Hepatocyte (in vitro differentiated cells): Measurements from ENCODE around the gene COX7A2. TPM values are rescaled to one million over a fixed set of nuclear protein-coding genes. Genes with fewer than 3 reads are reported as not detected.

Experiments
- DNase-seq: peaks from one replicate; pipeline ENCODE4 v3.0.0-alpha.2; 2016; ENCODE audit warnings: low spot score
- H2AFZ ChIP-seq: fragments of 200-600 bp; sonication (generic); 2 replicates; pipeline ENCODE4 v1.6.0; 2016; ENCODE audit warnings: antibody characterized with exemption, mild to moderate bottlenecking
- H3K27ac ChIP-seq: fragments of 200-600 bp; sonication (generic); 2 replicates; pipeline ENCODE4 v1.5.1; 2016; ENCODE audit warnings: mild to moderate bottlenecking
- H3K27me3 ChIP-seq: fragments of 200-600 bp; sonication (generic); 2 replicates; pipeline ENCODE4 v1.6.1; 2016
- H3K36me3 ChIP-seq: fragments of 200-600 bp; sonication (generic); replicated peaks from 2 replicates; pipeline ENCODE4 v1.5.1; 2016; ENCODE audit warnings: low read depth; ENCODE audit not compliant: insufficient read depth
- H3K4me1 ChIP-seq: fragments of 200-600 bp; sonication (generic); 2 replicates; pipeline ENCODE4 v1.5.1; 2016; ENCODE audit warnings: mild to moderate bottlenecking, moderate library complexity; ENCODE audit not compliant: insufficient read depth
- H3K4me2 ChIP-seq: fragments of 200-600 bp; sonication (generic); 2 replicates; pipeline ENCODE4 v1.6.0; 2016
- H3K4me3 ChIP-seq: fragments of 200-600 bp; sonication (generic); 2 replicates; pipeline ENCODE4 v1.5.1; 2016; ENCODE audit warnings: mild to moderate bottlenecking
- H3K79me2 ChIP-seq: fragments of 200-600 bp; sonication (generic); 2 replicates; pipeline ENCODE4 v1.6.0; 2017; ENCODE audit warnings: mild to moderate bottlenecking
- H3K9me2 ChIP-seq: fragments of 200-600 bp; sonication (generic); replicated peaks from 2 replicates; pipeline ENCODE4 v1.6.0; 2017; ENCODE audit warnings: mild to moderate bottlenecking; ENCODE audit not compliant: insufficient read depth
- H3K9me3 ChIP-seq: fragments of 200-600 bp; sonication (generic); 2 replicates; pipeline ENCODE4 v1.5.1; 2016; ENCODE audit warnings: low read depth, mild to moderate bottlenecking
- H4K20me1 ChIP-seq: fragments of 200-600 bp; sonication (generic); 2 replicates; pipeline ENCODE4 v1.6.0; 2016; ENCODE audit warnings: mild to moderate bottlenecking; ENCODE audit not compliant: insufficient read depth, poor library complexity, severe bottlenecking
- EZH2 ChIP-seq: fragments of 200-600 bp; sonication (generic); IDR thresholded peaks from 2 replicates; pipeline ENCODE4 v1.6.1; 2016; ENCODE audit warnings: antibody characterized with exemption, mild to moderate bottlenecking, borderline replicate concordance
- EZH2phosphoT487 ChIP-seq: fragments of 200-600 bp; sonication (generic); IDR thresholded peaks from one replicate; pipeline ENCODE4 v1.6.1; 2018; ENCODE audit warnings: antibody characterized with exemption, mild to moderate bottlenecking, low read depth, moderate library complexity; ENCODE audit not compliant: unreplicated experiment, severe bottlenecking
- whole genome bisulfite sequencing: methylation state at CpG from one replicate; pipeline ENCODE4 v1.1.6; 2016; ENCODE audit warnings: low lambda C conversion rate; ENCODE audit errors: missing lambda C conversion rate; 5-methylcytosine and 5-hydroxymethylcytosine counted together
- polyA plus RNA-seq: library from polyadenylated mRNA; unstranded; fragments of >200 nt; fragmentation: Nextera tagmentation; extraction: Ambion mirVana; gene quantifications from 2 replicates; pipeline ENCODE4 v1.2.1, GENCODE V29; 2016
- total RNA-seq: library from RNA; depleted of rRNA; stranded (reverse); fragments of >200 nt; gene quantifications from 2 replicates; pipeline ENCODE4 v1.2.3, GENCODE V29; 2014
- TF ChIP-seq, protein P1 (sequence below): fragments of 200-600 bp; sonication (generic); IDR thresholded peaks from 2 replicates; pipeline ENCODE4 v1.5.1; 2016; ENCODE audit warnings: antibody characterized with exemption, mild to moderate bottlenecking; ENCODE audit not compliant: poor library complexity

The COX7A2 gene
- total and polyA plus RNA-seq, 2 experiments from 2014 or later, result 167 to 703 TPM

DNA sequence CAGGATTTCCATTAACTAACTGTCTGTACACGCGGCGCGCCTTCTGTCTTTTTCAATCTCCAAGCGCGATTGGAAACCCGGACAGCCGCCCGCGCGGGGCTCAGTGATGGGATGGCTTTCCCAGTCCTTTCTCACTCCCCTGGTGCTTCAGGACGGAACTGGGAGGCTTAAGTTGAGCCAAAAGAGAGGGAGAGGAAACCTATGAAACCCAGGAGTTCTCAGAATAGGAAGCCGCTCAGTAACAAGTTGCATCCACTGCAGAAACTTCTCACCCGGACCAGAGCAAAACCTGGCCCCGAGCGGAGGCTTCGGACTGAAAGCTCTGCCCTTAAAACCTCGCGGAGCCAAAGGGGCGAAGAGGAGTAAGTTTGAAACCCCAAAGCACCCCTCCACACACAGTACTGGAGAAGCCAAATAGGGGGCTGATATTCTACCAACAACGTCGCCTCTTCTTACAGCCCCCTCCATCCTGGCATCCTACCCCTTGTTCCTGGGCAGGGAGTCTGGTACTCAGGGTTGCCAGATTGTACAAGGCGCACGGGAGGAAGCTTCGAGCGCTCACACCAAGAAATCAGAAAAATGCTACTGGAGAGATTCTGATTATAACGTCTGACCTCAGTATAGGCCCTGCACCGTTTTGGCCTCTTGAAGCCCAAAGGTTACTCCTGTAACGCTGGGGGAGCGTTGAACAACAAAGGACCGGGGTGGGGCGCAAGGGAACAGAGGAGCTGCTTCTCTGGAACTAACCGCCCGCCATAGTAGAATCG is 36.8 kb downstream of the COX7A2 start:
- Histone ChIP-seq H3K4me1 (peaks cover 27% of the 10 kb centered on the region), H3K27me3 (peaks cover 60% of the 10 kb centered on the region), H3K27ac (peak overlapping the region; percentile 59), H3K4me2 (peak overlapping the region; percentile 87), H3K79me2 (no peaks in the 10 kb centered on the region), H3K9me2 (no peaks in the 10 kb centered on the region), H4K20me1 (no peaks in the 10 kb centered on the region), H2AFZ (peak overlapping the region; percentile 46), H3K36me3 (no peaks in the 10 kb centered on the region), H3K9me3 (no peaks in the 10 kb centered on the region), H3K4me3 (peak overlapping the region; percentile 27)
- 7% methylated on average over 35 of the region's 35 CpGs for WGBS
- DNase-seq, result peak; percentile 32
- TF ChIP-seq, protein P1, sequence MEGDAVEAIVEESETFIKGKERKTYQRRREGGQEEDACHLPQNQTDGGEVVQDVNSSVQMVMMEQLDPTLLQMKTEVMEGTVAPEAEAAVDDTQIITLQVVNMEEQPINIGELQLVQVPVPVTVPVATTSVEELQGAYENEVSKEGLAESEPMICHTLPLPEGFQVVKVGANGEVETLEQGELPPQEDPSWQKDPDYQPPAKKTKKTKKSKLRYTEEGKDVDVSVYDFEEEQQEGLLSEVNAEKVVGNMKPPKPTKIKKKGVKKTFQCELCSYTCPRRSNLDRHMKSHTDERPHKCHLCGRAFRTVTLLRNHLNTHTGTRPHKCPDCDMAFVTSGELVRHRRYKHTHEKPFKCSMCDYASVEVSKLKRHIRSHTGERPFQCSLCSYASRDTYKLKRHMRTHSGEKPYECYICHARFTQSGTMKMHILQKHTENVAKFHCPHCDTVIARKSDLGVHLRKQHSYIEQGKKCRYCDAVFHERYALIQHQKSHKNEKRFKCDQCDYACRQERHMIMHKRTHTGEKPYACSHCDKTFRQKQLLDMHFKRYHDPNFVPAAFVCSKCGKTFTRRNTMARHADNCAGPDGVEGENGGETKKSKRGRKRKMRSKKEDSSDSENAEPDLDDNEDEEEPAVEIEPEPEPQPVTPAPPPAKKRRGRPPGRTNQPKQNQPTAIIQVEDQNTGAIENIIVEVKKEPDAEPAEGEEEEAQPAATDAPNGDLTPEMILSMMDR, result no peak
- TF ChIP-seq EZH2 (peak; percentile 9), EZH2phosphoT487 (no peak)

GRCh38 chr6:75205776-75206575 is 37.6 kb downstream of the COX7A2 start, which contains the start of gene COL12A1:
Gene COL12A1 (minus strand): TSS chr6:75206053. CDS start chr6:75202792, 3,261 bp downstream.
- Histone ChIP-seq H3K27me3 (peaks cover 68% of the 10 kb centered on the region), H3K4me1 (peaks cover 27% of the 10 kb centered on the region)
- peak; percentile 87 for DNase-seq

DNA sequence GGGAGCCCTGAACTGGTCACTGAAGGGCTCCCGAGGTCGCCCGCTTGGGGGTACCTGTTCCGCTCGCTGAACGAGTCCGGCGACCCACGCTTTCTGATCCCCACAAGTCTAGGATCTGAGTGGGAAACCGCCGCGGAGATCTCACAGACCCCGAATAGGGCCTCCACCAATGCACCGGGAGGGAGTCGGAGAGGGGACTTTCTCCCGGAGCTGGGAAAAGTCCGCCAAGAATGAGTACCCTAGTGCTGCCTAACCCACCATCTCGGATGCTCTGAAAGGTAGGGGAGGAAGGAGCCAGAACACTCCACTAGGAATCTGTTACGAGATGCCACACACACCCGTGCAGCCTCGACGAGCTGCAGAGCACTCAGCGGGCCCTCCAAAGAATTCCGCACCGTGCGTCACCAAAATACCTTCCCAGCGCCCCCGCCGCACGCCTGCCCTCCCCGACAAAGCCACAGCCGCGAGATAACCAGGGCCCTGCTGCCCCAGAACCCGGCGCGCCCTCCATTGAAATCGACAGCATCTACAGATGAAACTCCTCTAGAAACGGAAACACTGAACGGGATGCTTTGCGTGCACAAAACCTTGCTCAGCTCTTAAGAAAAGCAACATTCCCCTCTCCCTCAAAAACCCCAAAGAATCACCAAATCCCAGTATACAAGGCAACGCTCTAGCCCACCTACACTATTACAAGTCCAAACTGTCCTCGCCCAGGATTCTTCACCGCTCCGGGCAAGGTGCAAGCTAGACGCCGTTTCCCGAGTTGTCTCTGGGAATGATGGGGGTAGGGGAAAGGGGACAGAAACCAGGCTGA is 38.4 kb downstream of the COX7A2 start:
- Histone ChIP-seq H3K79me2 (no peaks in the 10 kb centered on the region), H3K27me3 (peaks cover 69% of the 10 kb centered on the region), H3K4me3 (peak overlapping the region; percentile 27), H3K36me3 (no peaks in the 10 kb centered on the region), H3K4me2 (peak overlapping the region; percentile 87), H3K27ac (peak overlapping the region; percentile 66), H3K9me3 (no peaks in the 10 kb centered on the region), H2AFZ (peak overlapping the region; percentile 46), H3K9me2 (no peaks in the 10 kb centered on the region), H3K4me1 (peaks cover 27% of the 10 kb centered on the region), H4K20me1 (no peaks in the 10 kb centered on the region)
- 2% methylated on average over 46 of the region's 47 CpGs for WGBS
- peak; percentile 55 for DNase-seq
- TF ChIP-seq EZH2phosphoT487, result no peak
- peak; percentile 30 for TF ChIP-seq EZH2
- TF ChIP-seq, protein P1, result no peak

More at GRCh38 chr6:75205776-75206575, 37.6 kb downstream of the COX7A2 start, which contains the start of gene COL12A1:
- under 1% methylated on average over 61 of the region's 64 CpGs for WGBS
- Histone ChIP-seq H3K9me2 (no peaks in the 10 kb centered on the region), H2AFZ (peak within 1 kb of the TSS; percentile 46), H3K27ac (peak within 1 kb of the TSS; percentile 66), H3K36me3 (no peaks in the 10 kb centered on the region), H3K4me3 (peak within 1 kb of the TSS; percentile 27), H4K20me1 (no peaks in the 10 kb centered on the region), H3K4me2 (peak within 1 kb of the TSS; percentile 87), H3K9me3 (no peaks in the 10 kb centered on the region), H3K79me2 (no peaks in the 10 kb centered on the region)
- TF ChIP-seq, protein P1, result peak; percentile 16
- TF ChIP-seq EZH2 (peak; percentile 61), EZH2phosphoT487 (no peak)
